GM12874 (cell line): Measurements from ENCODE around the gene GLIPR1L2.

ENCODE experiments used
- CTCF ChIP-seq: IDR thresholded peaks from 2 replicates; pipeline ENCODE4 v1.5.1; 2011; ENCODE audit warnings: low read depth, mild to moderate bottlenecking, control low read depth, low read length, moderate library complexity; ENCODE audit not compliant: insufficient read depth

GLIPR1L2 gene

GRCh38 chr12:75444429-75445136, 53.7 kb downstream of the GLIPR1L2 start:
- TF ChIP-seq CTCF = no peak

GRCh38 chr12:75446857-75447256, 56.0 kb downstream of the GLIPR1L2 start:
- no peak for TF ChIP-seq CTCF

GRCh38 chr12:75447691-75448393, 57.0 kb downstream of the GLIPR1L2 start:
- TF ChIP-seq CTCF = no peak

GRCh38 chr12:75452675-75453330, 61.9 kb downstream of the GLIPR1L2 start:
- TF ChIP-seq CTCF = no peak

GRCh38 chr12:75455839-75456238, 65.0 kb downstream of the GLIPR1L2 start:
- TF ChIP-seq CTCF = no peak

- TF ChIP-seq CTCF = no peak
Measured at GRCh38 chr12:75457191-75457590, 66.3 kb downstream of the GLIPR1L2 start.

- no peak for TF ChIP-seq CTCF
Measured at GRCh38 chr12:75459755-75460154, 68.9 kb downstream of the GLIPR1L2 start.
